Hindlimb muscle (tissue), 1 donor: ENCODE measurements around the gene HOXA9. TPM values are rescaled to one million over a fixed set of nuclear protein-coding genes. Genes with fewer than 3 reads are reported as not detected.
A peak's percentile ranks its signal among the peaks of the same experiment; 100 is the strongest.

Source experiments
- DNase-seq: peaks from one replicate; pipeline ENCODE4 v3.0.0-alpha.2; 2013
- polyA plus RNA-seq: library from polyadenylated mRNA; unstranded; fragments of 120-200 nt; gene quantifications from one replicate; pipeline ENCODE4 v1.2.1, GENCODE V29; 2013; ENCODE audit not compliant: insufficient read length

The HOXA9 gene
- polyA plus RNA-seq = 21.8 TPM

- DNase-seq = peak; percentile 94
Measured at GRCh38 chr7:27165089-27165995, at the start of gene HOXA9. TSS of gene HOXA9 (minus strand) at chr7:27165537. CDS start at chr7:27165457, 80 bp downstream.

- DNase-seq = no peak
Measured at GRCh38 chr7:27214239-27214950, 49.1 kb upstream of the HOXA9 start.

- DNase-seq = no peak
Measured at GRCh38 chr7:27213433-27214238, 48.3 kb upstream of the HOXA9 start.

GRCh38 chr7:27212497-27213432 lies 47.4 kb upstream of the HOXA9 start:
- DNase-seq = no peak

- DNase-seq = no peak
Measured at GRCh38 chr7:27211764-27212204, 46.4 kb upstream of the HOXA9 start.

GRCh38 chr7:27211084-27211446 lies 45.7 kb upstream of the HOXA9 start:
- DNase-seq = no peak

GRCh38 chr7:27210441-27211083 lies 45.2 kb upstream of the HOXA9 start:
- DNase-seq = no peak

- no peak for DNase-seq
Measured at GRCh38 chr7:27209933-27210440, 44.6 kb upstream of the HOXA9 start.

- DNase-seq = no peak
Measured at GRCh38 chr7:27208998-27209397, 43.7 kb upstream of the HOXA9 start.

GRCh38 chr7:27207348-27207985 lies 42.1 kb upstream of the HOXA9 start:
- DNase-seq = no peak

- DNase-seq = no peak
Measured at GRCh38 chr7:27205325-27206280, 40.3 kb upstream of the HOXA9 start.

- DNase-seq = no peak
Measured at GRCh38 chr7:27204851-27205322, 39.5 kb upstream of the HOXA9 start.

- no peak for DNase-seq
Measured at GRCh38 chr7:27203964-27204594, 38.7 kb upstream of the HOXA9 start.

GRCh38 chr7:27203365-27203953 lies 38.1 kb upstream of the HOXA9 start:
- no peak for DNase-seq

- no peak for DNase-seq
Measured at GRCh38 chr7:27202862-27203134, 37.5 kb upstream of the HOXA9 start.

GRCh38 chr7:27202018-27202861 lies 36.9 kb upstream of the HOXA9 start:
- DNase-seq = no peak

- DNase-seq = no peak
Measured at GRCh38 chr7:27201580-27202017, 36.3 kb upstream of the HOXA9 start.
